ENCODE measurements around the gene ADA. TPM values are rescaled to one million over a fixed set of nuclear protein-coding genes. Genes with fewer than 3 reads are reported as not detected.

Gene ADA
- total RNA-seq, 1 donor from 2014 or later: 19.1 TPM

DNA sequence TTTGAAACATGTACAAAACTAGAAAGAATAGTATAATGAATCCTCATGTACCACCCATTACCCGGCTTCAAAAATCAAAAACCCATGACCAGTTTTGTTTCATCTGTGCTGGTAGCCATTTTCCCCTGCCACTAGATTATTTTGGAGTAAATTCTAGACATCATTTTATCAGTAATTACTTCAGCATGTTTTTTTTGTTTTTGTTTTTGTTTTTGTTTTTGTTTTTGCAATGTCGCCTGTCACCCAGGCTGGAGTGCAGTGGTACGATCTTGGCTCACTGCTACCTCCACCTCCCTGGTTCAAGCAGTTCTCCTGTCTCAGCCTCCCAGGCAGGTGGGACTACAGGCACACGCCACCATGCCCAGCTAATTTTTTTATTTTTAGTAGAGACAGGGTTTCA, 77.1 kb downstream of the ADA start:
- no peak for DNase-seq

DNA sequence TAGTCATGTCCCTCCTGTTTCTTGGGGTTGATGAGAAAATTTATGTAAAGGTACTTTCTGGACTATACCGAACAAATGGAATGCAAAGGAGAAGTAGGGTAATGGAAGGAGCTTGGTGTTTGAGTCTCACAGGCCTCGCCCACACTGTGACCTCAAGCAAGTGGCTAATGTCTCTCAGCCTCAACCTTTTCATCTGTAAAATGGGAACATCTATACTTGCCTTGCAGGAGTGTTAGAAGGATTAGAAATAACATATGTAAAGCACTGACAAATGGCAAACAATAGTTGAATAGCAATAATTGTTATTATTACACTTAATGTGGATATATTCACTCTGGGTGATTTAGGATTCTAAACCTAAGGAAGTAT, 78.0 kb downstream of the ADA start:
- no peak for DNase-seq

DNA sequence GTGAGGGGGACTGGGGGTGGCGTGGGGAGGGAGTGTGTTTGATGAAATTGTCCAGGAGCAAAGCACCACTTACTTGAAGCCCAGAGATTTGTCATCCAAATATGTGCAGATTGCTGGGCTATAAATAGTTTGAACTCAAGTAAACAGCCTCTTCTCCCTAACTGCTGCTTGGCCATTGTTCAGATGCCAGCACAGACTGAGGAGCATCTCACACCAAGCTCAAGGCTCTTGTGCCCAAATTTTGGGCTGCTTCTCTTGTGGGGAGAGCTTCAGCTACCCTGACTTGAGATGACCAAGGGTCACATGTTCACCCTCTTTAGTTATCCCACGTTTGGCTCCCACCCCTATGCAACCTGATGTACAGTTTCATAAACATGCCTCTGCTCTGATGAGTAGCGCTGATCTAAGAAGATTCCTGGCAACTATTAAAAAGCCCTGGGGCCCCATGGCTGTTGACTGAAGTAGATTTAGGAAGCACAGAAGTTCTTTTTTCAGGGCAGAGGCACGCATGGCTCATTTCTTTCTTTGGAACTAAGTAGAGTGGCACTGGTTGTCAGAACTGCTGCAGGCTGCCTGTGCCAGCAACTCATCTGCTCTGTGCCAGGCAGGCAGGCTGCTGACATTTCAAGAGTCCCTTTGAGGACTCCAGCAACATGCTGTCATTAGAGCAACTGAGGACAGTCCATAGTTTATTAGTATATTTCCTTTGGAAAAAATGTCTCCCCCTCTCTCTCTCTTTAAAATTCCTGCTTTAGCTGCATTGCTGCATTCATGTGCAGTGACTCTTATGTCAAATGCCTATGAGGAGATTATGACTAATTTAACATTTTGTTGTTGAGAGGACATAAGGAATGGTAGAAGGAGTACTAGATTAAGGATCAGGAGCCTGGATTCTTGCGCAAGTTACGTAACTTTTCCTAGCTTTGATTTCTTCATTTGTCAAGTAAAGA, 78.7 kb downstream of the ADA start:
- DNase-seq: peak; percentile 60

DNA sequence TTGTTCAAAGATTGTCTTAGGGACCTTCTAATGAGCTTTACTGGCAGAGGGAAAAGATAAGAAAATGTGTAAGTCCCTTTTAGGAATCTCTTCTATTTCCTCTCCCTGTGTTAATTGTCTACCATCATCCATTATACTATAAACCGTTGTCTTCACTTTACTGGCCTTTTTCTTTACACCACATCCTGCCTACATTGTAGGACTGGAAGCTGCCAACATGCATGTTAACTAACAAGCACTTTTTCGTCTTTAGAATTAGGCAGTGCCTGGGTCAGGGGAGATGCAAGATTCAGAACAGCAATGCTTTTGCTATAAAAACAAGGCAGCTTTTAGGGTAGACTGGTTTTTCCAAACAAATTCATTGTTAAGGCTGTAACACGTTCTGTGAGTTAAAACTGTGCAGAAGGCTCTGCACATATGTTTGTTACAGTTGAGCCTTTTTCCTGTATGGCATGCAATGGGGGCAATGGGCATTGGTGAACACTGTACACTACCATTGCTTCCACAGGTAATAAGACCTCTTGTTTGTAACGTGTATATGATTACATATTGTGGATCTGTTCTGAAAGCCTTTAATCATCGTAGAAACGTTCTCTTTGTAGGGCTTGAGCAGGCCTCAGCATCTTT, 80.0 kb downstream of the ADA start:
- no peak for DNase-seq

DNA sequence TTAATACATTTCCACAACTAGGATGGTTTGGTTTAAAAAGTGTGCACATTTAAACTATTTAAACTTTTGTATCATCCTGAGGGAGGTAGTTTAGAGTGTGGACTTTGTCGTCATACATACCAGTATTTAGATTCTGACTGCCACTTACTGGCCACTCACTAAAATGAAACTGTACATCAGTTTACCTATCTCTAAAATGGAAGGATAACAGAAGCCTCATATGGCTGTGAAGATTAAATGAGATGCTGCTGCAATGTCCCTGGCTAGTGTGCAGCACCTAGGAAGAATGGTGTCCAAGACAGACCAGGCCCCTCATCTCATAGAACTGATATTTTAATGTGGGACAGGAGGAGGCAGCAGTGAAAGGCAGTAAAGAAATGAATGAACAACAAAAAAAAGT, 81.1 kb downstream of the ADA start:
- no peak for DNase-seq

Other genes starting within 250 kb of the ADA start
- gene TTPAL, start 175.8 kb downstream of the ADA start, total RNA-seq: 3.4 and 6.3 TPM in 2 replicates
- gene SERINC3, start 129.6 kb downstream of the ADA start, total RNA-seq: 108 and 110 TPM in 2 replicates
- 177 and 275 TPM in 2 replicates for gene PKIG, start 69.1 kb downstream of the ADA start, total RNA-seq
- not detected in 2 replicates for gene CCN5, start 63.7 kb upstream of the ADA start, total RNA-seq
- 0.05 and 0.17 TPM in 2 replicates for gene KCNK15, start 94.2 kb upstream of the ADA start, total RNA-seq
- not detected in 2 replicates for gene RIMS4, start 158.8 kb upstream of the ADA start, total RNA-seq
- gene YWHAB, start 234.0 kb upstream of the ADA start, total RNA-seq: 137 and 188 TPM in 2 replicates

All from dermis blood vessel endothelial cell (primary cell).